Activated naive CD4-positive, alpha-beta T cell treated with anti-CD3 and anti-CD28 coated beads, Interleukin-2, amount 50 U/mL, for 16 hours (primary cell): ENCODE measurements around the gene IL24.

Source experiments
- DNase-seq: peaks from one replicate; pipeline ENCODE4 v3.0.0-alpha.2; 2020

The IL24 gene

GRCh38 chr1:206882555-206882954 is 14.7 kb upstream of the IL24 start:
- no peak for DNase-seq

GRCh38 chr1:206883160-206883559 is 14.1 kb upstream of the IL24 start:
- DNase-seq, result no peak

GRCh38 chr1:206883876-206884275 is 13.4 kb upstream of the IL24 start:
- no peak for DNase-seq

GRCh38 chr1:206885341-206886060 is 11.7 kb upstream of the IL24 start:
- no peak for DNase-seq

GRCh38 chr1:206886831-206887230 is 10.4 kb upstream of the IL24 start:
- no peak for DNase-seq

GRCh38 chr1:206887701-206888100 is 9.5 kb upstream of the IL24 start:
- DNase-seq, result no peak

GRCh38 chr1:206890125-206891060 is 6.8 kb upstream of the IL24 start:
- no peak for DNase-seq

GRCh38 chr1:206891412-206891811 is 5.8 kb upstream of the IL24 start:
- no peak for DNase-seq

- DNase-seq, result no peak
These were observed 4.8 kb upstream of the IL24 start for GRCh38 chr1:206892351-206892984.

GRCh38 chr1:206893380-206893779 is 3.9 kb upstream of the IL24 start:
- DNase-seq, result no peak

- DNase-seq, result no peak
These were observed 1.9 kb upstream of the IL24 start for GRCh38 chr1:206895325-206895724.

- DNase-seq, result no peak
These were observed 1.4 kb upstream of the IL24 start for GRCh38 chr1:206895837-206896242.

GRCh38 chr1:206896261-206896660 is 982 bp upstream of the IL24 start:
- no peak for DNase-seq

- no peak for DNase-seq
These were observed 1.1 kb downstream of the IL24 start for GRCh38 chr1:206898089-206898914.

- no peak for DNase-seq
These were observed 1.7 kb downstream of the IL24 start for GRCh38 chr1:206898915-206899431.

GRCh38 chr1:206899717-206900116 is 2.5 kb downstream of the IL24 start:
- DNase-seq, result no peak

- DNase-seq, result no peak
These were observed 2.9 kb downstream of the IL24 start for GRCh38 chr1:206900149-206900548.

- DNase-seq, result no peak
These were observed 4.7 kb downstream of the IL24 start for GRCh38 chr1:206901944-206902343.

GRCh38 chr1:206902702-206903101 is 5.5 kb downstream of the IL24 start:
- no peak for DNase-seq

- no peak for DNase-seq
These were observed 6.4 kb downstream of the IL24 start for GRCh38 chr1:206903687-206904086.

- no peak for DNase-seq
These were observed 7.3 kb downstream of the IL24 start for GRCh38 chr1:206904423-206905142.
